CD4-positive, alpha-beta T cell treated with Interleukin-4 for 1 hour (primary cell): ENCODE measurements around the gene COX4I2.
"Not testable (repeated sequence)": the region's sequence is repeated elsewhere in the genome, so short reads cannot be mapped to it uniquely, and the experiment has no call there.

ENCODE experiments used
- DNase-seq, 2 donors: peaks; one replicate each; pipeline ENCODE4 v3.0.0-alpha.2; 2020 to 2022

Gene COX4I2

DNA sequence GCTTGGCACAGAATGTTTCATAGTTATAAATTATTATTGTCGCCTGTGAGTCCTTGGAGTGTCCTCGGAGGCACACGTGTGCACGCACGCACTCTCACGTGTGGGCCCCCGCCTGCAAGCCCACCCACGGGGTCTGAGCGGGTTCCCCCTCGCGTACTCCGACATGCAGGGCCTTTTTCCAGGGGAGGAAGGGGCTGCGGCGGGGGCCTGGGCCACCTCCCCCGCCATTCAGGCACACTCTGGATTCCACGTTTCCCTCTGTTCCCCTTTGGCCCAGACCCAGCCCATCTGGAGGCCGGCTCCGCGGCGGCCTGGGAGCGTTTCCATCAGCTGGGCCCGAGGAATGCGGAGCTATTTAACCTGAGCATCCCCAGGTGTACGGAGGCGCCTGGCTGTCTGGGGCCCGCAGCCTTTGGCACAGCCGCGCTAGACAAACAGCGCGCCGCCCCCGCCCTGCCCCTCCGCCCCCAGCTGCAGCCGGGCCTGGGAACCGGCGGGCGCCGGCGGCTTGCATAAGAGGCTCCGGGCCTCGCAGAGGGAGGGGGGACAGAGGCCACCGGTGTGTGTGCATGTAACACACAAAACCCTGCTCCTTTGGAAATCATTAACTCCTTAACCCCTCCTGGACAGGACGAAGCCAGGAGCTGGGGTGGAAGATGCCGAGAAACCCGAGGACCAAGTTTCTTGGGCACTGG is 29.3 kb upstream of the COX4I2 start:
- no peak for DNase-seq

DNA sequence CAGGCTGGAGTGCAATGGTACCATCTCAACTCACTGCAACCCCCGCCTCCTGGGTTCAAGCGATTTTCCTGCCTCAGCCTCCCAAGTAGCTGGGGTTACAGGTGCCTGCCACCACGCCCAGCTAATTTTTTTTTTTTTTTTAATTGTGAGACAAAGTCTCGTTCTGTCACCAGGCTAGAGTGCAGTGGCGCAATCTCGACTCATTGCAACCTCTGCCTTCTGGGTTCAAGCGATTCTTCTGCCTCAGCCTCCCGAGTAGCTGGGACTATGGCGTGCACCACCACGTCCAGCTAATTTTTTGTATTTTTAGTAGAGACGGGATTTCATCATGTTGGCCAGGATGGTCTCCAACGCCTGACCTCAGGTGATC is 25.5 kb upstream of the COX4I2 start:
- not testable (repeated sequence) for DNase-seq

DNA sequence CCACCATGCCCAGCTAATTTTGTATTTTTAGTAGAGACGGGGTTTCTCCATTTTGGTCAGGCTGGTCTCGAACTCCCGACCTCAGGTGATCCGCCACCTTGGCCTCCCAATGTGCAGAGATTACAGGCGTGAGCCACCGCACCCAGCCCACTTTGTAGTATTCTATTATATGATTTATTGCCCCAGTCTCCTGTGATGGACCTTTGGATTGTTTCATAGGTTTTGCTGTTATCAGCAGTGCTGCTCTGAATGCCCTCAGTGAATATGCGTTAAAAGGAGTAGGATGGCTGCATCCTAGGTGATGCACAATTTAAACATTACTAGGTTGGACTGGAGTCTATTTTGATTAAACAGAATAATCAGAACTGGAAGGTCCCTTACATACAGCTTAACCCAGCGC is 22.3 kb upstream of the COX4I2 start:
- DNase-seq = no peak

DNA sequence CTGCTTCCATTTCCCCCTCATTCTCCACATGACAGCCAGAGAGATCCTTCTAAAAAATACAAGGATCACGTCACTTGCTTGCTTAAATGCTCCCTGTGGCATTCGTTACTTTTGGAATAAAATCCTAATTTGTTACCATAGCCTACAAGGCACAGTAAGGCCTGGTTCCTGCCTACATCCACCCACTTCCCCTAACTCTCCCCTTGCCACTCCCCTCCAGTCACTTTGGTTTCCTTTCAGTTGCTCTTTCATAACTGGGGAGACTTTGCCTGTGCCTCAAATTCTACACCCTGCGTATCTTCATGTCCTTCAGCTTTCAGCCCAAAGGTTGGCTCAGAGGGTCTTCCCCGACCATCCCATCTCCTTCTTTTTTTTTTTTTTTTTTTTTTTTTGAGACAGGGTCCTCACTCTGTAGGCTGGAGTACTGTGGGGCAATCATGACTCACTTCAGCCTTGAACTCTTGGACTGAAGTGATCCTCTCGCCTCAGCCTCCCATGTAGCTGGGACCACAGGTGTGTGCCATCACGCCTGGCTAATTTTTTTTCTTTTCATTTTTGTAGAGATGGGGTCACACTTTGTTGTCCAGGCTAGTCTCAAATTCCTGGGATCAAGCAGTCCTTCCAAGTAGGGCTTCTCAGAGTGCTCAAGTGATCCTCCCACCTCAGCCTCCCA is 20.1 kb upstream of the COX4I2 start:
- peak in 1 of 2 donors; percentile 35 for DNase-seq

DNA sequence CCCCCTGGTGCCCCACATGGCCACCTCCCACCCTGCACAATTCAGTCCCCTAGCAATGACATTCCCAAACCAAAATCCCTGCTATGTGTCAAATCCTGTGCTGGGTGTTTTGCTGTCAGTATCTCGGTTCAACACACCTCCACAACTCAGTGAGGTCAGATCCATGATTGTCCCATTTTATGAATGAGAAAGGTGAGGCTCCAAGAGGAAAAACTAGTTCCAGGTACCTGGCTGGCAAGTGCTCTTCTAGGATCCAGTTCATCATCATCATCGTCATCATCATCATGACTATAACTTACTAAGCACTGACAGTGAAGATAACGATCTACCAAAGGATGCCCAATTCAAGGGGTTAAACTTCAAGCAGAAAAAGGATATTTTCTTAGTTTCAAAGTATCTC is 17.5 kb upstream of the COX4I2 start:
- DNase-seq = no peak

DNA sequence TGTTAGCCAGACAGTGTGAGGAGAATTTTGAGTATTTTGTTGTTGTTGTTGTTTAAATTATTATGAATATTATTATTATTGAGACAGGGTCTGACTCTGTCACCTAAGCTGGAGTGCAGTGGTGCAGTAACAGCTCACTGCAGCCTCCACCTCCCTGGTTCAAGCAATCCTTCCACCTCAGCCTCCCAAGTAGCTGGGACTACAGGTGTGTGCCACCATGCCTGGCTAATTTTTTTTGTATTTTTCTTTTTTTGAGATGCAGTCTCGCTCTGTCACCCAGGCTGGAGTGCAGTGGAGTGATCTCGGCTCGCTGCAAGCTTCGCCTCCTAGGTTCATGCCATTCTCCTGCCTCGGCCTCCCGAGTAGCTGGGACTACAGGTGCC is 14.6 kb upstream of the COX4I2 start:
- not testable (repeated sequence) for DNase-seq

DNA sequence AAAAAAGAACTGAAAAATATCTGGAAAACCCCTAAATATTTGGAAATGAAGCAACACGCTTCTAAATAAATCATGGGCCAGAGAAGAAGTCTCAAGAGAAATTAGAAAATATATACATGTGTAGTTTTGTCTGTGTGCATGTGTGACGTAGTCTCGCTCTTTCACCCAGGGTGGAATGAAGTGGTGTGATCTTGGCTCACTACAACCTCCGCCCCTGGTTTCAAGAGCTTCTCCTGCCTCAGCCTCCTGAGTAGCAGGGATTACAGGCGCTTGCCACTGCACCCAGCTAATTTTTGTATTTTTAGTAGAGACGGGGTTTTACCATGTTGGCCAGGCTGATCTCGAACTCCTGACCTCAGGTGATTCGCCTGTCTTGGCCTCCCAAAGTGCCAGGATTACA is 11.2 kb upstream of the COX4I2 start:
- DNase-seq = not testable (repeated sequence)

DNA sequence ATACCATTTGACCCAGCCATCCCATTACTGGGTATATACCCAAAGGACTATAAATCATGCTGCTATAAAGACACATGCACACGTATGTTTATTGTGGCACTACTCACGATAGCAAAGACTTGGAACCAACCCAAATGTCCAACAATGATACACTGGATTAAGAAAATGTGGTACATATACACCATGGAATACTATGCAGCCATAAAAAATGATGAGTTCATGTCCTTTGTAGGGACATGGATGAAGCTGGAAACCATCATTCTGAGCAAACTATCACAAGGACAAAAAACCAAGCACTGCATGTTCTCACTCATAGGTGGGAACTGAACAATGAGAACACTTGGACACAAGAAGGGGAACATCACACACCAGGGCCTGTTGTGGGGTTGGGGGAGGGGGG is 9.7 kb upstream of the COX4I2 start:
- DNase-seq = not testable (repeated sequence)

DNA sequence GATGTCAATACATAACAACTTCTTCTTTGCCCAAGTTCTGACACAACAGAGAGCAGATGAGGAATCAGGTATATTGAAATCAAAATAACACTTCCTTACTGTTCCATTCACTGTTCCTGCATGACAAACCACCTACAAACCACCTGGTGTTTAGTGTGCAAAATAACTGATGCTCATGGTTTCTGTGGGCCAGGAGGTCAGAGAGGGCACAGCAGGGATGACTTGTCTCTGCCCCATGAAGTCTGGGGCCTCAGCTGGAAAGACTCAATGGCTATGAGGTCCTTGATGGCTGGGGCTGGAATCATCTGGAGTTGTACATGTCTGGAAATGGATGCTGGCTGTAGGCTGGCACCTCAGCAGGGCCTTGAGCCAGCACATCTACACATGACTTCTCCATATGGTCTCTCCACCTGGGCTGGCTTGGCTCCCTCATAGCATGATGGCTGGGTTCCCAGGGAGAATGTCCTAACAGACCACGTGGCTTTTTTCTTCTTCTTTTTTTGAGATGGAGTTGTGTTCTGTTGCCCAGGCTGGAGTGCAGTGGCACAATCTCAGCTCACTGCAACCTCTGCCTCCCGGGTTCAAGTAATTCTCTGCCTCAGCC is 7.4 kb upstream of the COX4I2 start:
- DNase-seq = no peak

DNA sequence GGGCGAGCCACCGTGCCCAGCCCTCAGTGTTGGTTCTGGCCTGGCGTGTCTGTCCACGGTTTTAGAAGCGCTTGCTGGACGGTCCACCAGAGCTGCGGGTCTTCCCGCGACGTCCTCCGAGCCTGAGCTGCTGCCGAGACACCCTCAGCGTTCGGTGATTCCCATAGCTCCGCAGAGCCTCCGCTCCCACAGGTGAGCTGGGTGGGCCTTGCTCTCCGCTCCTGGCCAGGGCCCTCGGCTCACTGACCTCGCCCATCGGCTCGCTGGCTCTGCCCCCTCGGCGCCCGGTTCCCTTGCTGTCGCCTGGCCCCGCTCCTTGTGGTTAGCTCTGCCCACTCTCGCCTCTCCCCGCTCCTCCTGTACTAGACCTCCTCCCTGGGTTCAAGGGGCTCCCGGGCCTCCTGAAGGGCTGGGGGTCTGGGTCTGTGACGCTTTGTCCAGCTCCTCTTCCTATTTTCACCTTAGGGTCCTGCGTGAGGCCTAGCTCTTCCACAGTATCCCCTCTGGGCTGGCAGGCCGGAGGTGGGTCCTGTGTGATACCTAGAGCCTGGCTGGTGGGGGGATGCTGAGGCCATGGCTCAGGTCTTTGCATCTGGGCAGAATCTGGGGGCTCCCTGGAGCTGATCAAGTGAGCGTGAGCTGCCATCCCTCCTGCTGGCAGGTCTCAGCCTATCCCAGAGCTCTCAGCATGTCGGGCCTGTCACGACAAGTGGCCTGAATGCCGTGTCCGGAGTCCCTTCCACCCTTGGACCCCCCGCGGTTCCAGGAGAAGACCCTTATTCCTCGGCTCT is 5.0 kb upstream of the COX4I2 start:
- DNase-seq = no peak

DNA sequence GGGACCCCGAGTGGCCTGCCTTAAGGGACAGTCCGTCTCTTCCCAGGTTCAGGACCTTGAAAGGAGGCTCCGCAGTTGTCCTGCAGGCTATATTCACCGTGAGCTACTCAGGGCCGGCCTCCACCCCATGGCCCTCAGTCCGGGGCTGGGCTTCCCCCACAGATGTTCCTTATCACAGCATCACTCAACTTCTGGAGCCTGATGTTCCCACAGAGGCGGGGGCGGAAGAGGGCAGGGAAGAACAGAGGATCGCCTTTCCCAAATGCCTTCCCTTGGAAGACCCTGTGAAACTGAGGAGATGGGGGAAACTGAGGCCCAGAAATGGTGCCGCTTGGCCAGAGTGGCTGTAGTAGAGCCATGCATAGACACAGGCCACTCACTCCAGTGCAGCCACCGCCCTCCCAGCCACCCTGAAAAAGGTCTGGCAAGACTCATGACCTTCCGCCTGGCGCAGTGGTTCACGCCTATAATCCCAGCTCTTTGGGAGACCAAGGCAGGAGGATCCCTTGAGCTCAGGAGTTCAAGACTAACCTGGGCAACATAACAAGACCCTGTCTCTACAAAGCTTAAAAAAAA is 4.3 kb upstream of the COX4I2 start:
- DNase-seq = no peak

DNA sequence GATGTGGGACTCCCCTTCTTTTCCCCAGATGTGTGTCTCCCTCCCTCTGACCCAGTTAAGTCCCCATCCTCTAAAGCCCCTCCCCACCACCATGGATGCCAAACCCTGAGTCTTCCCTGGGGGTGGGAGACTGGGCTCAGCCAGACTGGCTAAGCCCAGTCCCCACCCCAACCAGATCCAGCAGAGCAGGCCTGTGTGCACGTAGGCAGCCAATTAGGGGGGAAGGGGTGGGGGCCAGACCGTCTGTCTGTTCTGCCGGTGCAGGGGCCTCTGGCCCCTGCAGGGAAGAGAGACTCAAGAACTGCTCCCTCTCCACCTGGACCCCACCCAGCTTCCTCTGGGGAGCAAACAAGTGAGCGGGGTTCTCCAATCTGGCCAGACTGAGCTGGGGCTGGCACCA is 605 bp downstream of the COX4I2 start:
- no peak for DNase-seq

DNA sequence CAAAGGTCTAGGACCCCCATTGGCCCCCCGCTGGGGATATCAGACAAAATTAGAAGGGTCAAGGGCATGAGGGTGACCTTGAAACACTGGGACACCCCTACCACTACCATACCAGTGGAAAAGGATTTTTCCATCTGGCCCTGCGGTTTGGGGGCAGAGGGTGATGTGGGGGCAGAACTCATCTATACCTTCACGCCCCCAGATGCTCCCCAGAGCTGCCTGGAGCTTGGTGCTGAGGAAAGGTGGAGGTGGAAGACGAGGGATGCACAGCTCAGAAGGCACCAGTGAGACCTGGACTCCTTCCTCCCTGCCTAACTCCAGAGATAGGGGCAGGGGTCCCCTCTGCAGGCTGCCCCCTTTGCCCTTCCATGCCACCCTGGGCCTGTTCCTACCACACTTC is 1.1 kb downstream of the COX4I2 start:
- DNase-seq = no peak

DNA sequence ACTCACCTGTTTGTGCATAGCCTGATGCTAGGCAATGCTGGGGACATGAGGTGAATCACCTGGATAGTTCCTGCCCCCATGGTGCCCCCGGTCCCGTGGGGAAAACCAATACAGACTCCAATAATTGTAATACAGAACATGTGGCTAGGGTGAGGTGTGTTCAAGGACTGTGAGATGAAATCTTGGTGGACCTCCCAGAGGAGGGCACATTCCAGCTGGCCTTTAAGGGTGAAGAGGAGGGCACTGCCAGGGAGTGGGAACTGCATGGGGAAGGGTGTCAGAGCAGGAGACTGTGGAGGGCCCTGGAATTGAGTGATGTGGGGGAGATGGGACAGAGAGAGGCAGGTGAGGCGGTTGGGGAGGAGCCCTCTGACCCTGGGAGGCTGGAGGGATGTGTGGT is 2.5 kb downstream of the COX4I2 start:
- no peak for DNase-seq

DNA sequence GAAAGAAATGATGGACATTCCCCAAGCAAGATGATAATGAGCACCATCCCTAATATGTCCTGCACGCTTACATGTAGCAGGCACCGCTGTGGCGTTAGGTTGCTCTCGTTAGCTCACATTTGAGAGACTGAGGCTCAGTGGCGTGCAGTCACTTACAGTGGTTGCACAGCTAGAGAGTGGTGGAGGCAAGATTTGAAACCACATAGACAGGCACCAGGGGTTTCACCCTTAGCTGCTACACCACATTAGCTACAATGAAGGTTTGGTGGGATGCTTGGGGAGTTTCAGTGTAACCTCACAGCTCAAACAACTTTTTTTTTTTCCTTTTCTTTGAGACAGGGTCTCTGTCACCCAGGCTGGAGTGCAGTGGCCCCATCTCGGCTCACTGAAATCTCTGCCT is 3.7 kb downstream of the COX4I2 start:
- no peak for DNase-seq

DNA sequence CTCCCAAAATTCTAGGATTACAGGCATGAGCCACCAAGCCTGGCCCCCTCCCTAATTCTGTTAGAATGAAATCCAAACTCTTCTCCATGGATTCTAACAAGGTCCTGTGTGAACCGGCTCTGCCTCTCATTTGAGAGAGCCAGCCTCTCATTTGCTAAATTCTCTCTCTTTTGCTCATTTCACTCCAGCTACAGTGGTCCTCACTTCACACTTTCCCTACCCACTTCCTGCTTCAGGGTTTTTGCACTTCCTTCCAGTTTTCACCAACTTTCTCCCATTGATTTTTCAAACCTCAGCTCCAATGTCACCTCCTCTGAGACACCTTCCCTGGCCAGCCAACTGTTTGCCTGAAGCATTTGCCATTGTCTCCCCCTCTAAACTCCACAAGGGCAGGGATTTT is 5.1 kb downstream of the COX4I2 start:
- no peak for DNase-seq

DNA sequence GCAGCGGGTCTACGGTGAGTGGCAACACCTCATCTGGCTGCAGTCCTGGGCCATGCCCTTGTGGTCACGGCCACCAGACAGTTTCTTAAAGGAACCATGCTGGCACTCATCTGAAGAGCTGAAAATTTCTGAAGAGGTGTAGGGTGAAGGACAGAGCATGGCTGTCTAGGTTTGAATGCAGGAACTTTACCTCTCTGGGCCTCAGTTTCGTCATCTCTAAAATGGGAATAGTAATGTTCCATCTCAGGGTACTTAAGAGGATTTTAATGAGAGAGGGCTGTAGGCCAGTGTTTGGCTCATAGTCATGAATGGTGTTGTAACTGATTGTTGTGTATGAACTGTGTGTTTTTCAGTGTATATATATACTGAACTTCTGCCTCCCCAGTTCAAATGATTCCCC is 5.8 kb downstream of the COX4I2 start:
- no peak for DNase-seq

DNA sequence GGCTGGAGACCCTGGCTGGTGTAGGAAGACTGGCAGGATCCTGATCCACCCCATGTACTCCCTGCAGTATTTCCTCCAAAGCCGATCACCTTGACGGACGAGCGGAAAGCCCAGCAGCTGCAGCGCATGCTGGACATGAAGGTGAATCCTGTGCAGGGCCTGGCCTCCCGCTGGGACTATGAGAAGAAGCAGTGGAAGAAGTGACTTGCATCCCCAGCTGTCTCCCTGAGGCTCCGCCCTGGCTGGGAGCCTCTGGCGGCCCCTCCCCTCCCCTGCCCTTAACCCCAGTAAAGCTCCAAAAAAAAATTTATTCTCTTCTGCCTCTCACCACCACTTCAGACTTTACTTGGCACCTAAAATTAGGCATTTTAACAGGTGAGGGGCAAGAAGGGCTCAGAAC is 7.0 kb downstream of the COX4I2 start:
- no peak for DNase-seq

DNA sequence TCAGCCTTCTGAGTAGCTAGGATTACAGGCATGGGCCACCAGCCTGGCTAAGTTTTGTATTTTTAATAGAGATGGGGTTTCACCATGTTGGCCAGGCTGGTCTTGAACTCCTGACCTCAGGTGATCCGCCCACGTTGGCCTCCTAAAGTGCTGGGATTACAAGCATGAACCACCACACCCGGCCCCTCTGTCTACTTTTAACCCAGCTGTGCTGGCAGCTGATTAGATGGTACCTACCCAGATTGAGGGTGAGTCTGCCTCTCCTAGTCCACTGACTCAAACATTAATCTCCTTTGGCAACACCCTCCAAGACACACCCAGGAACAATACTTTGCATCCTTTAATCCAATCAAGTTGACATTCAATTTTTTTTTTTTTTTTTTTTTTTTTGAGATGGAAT is 10.4 kb downstream of the COX4I2 start:
- not testable (repeated sequence) for DNase-seq

DNA sequence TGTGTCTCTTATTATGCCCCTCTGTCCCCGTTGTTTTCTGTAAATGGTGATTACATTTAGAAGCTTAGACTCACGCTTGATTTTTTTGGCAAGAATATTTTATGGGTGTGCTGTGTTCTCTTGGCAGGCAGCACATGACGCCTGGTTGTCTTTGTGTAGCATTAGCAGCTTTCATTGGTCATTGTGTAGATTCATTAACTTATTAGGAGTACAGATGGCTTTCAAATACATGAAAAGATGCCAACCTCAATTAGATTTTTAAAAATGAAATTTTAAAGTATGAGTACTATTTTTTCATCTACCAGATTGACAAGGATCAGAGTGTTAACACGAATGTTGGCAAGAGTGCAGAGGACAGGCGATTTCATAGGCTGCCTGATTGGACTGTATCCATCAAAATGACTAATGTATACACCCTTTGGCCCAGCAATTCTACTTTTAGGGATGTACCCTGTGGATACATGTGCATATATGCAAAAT is 15.2 kb downstream of the COX4I2 start:
- DNase-seq = no peak

DNA sequence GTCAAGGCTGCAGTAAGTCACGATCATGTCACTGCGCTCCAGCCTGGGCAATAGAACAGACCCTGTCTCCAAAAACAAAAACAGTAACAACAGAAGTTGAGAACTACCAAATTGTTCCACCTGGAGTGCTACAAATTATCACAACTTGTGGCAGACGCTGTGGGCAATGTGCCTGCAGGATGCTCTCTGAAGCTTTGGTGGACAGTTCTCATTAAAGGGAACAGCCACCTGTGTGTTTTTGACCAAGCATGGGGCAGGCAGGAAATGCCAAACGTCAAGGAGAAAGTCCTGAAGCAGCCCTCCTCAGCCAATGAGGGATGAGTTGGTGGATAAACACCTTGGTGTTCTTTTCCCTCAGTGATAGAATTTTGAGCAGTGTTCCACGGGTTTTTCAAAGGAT is 15.8 kb downstream of the COX4I2 start:
- no peak for DNase-seq

DNA sequence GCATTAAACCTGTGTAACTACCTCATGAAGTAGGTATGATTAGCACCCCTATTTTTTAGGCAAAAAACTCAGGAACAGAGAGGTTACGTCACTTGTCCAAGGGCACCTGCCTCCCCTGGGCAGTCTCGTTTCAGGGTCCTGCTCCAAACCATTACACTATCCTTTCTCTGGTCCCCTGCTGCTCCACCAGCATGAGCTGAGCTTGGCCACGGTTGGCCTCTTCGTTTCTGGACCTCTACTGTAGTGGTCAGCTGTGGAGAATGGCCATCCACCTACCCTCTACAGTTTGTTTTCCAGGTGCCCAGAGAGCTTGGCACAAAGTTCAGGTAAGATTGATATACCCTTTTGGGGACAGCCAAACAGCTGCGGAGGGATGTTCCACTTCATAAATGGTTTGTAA is 16.8 kb downstream of the COX4I2 start:
- DNase-seq = no peak
